CD4-positive, alpha-beta T cell treated with Interleukin-17A for 4 hours (primary cell): Measurements from ENCODE around the gene FHIT.

Experiments used
- DNase-seq: peaks from one replicate; pipeline ENCODE4 v3.0.0-alpha.2; 2020; ENCODE audit warnings: mixed read lengths

The FHIT gene

DNA sequence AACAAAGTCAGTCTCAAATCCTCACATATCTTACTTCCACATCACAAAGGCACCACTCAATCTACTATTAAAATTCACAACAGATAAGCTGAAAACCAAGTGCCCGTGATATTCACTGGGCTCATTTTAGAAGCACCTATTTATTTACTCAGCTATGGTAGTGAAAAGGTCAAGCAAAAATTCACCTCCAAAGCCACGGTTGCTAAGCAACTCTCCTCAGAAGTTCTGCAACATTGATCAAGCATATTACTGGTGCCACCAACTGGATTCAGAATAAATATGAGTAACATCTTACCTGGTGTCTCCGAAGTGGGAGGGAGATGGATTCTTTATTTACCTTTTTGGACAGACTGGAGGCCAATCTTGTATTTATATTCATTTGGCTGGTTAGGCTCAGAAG lies 714.8 kb downstream of the FHIT start:
- no peak for DNase-seq

- no peak for DNase-seq
Observed at GRCh38 chr3:60531759-60532158, 719.5 kb downstream of the FHIT start.

DNA sequence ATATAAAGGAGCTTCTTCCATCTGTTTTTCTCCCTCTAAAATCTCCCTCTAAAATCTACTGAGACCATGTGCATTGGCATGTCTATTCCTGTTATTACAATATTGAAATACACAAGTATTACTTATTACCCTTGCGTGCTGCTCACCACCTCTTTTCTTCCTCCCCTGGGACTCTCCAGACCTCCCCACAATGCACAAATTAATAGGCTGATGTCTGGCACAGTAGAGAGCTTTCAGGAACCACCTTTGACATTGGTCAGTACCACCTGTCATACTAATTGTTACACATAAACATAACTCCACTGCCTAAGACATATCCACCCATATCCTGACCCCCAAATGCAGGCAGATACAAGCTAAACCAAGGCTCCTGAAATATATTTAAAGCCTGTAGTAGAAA lies 722.6 kb downstream of the FHIT start:
- no peak for DNase-seq

DNA sequence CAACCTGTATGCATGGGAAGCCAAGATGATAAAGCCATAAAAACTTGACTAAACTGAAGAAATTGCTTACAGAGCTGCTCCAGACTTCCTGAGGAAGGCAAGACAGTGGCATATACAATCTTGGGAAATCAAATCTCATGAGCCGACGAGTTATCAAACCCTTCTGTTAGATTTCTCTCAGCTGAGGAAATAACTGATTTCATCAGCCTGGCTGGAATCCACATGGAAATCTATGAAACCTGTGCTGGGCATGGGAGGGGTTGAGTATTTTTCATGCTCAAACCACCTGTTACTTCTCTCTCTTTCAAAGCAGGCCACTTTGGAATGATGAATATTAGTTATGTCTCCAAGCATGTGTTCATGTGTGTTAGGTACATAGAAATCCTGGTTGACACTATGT lies 727.7 kb downstream of the FHIT start:
- no peak for DNase-seq

GRCh38 chr3:60517134-60517533 lies 734.1 kb downstream of the FHIT start:
- DNase-seq, result no peak

DNA sequence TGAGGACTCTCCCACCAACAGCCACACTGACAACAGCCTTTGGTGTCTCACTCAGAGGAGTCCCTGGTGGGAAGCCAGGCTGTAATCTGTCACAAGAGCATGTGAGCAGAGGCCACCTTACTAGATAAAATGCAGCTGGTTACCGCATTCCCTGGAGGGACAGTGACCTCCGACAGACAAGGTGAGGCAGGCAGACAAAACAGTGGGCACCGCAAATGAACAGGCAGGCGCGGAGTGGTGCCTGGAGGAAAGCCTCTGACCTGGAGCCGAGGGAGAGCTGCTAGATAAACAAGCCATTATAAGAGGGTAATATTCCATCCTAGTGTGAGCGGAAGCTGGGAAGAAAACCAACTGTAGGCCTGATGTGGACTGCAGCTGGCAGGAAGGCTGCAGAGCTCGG lies 736.4 kb downstream of the FHIT start:
- DNase-seq, result no peak

DNA sequence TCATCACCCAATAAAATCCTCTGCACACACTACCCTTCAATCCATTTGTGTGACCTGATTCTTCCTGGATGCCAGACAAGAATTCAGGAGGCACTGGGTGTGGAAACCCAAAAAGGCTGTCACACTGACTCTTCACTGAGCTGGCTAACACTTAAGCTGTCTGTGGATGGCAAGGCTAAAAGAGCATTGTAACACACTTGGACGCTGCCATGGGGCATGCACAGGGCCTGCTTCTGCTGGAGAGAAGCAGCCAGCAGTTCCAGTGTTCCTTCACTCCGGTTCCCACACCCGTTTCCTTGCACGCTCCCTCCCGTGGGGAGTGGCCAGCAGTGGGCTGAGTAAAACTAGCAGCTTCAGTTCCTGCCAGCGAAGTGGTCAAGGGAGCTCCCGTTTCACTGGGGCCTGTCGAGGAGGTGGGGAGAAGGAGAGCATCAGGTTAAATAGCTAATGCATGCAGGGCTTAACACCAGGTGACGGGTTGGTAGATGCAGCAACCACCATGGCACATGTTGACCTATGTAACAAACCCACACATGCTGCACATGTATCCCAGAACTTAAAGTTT lies 737.1 kb downstream of the FHIT start:
- no peak for DNase-seq

GRCh38 chr3:60513241-60513640 lies 738.0 kb downstream of the FHIT start:
- no peak for DNase-seq

DNA sequence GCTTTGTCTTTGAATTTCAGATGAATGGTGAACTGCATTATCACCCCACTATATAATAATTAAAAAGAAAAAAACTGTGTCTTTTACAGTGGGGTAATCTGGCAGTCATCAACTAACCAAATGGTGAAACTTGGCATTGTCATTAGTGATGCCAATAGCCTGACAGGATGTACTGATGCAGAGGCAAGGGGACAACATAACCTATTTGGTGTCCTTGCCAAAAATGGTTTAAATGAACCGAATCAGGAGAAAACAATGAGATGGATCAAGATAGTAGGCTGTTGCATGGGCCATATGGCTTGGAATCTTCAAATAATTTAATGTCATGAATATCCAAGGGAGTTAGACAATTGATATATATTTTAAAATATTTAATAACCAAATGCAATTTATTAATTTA lies 738.7 kb downstream of the FHIT start:
- DNase-seq, result no peak

- no peak for DNase-seq
Observed at GRCh38 chr3:60509471-60509870, 741.8 kb downstream of the FHIT start.

DNA sequence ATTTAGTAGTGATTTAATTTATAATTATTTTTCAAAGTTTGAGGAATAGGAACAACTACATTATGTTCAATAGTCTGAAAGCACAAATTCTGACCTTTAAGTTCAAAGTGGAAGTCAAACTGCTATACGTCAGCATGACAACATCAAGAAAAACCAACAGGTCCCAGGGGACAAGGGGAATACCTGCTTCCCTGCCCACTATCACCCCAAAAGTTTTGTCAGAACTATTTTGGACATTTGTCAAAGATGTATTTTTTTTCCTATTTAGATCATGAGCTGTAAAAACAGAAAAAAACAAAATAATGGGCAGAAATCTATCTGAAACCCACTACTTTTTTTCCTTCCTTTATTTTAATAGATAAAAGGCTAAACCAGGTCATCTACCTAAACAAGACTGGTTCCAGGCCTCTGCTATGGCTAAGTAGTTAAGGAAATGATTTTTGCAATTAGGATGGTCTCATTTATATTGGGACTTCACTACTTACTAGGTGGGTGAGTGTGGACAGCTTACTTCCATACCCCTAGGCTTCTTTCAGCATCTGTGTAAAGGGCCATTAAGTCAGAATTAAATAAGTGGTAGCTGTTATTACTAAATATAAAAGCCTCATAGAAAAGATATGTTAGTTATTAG lies 746.3 kb downstream of the FHIT start:
- no peak for DNase-seq

GRCh38 chr3:60501314-60501713 lies 749.9 kb downstream of the FHIT start:
- no peak for DNase-seq

GRCh38 chr3:60497902-60498301 lies 753.4 kb downstream of the FHIT start:
- no peak for DNase-seq

GRCh38 chr3:60490992-60491391 lies 760.3 kb downstream of the FHIT start:
- no peak for DNase-seq

GRCh38 chr3:60475096-60475495 lies 776.2 kb downstream of the FHIT start:
- DNase-seq, result no peak

- no peak for DNase-seq
Observed at GRCh38 chr3:60469481-60469880, 781.8 kb downstream of the FHIT start.

GRCh38 chr3:60463685-60464084 lies 787.6 kb downstream of the FHIT start:
- no peak for DNase-seq

- DNase-seq, result no peak
Observed at GRCh38 chr3:60461267-60461666, 790.0 kb downstream of the FHIT start.

DNA sequence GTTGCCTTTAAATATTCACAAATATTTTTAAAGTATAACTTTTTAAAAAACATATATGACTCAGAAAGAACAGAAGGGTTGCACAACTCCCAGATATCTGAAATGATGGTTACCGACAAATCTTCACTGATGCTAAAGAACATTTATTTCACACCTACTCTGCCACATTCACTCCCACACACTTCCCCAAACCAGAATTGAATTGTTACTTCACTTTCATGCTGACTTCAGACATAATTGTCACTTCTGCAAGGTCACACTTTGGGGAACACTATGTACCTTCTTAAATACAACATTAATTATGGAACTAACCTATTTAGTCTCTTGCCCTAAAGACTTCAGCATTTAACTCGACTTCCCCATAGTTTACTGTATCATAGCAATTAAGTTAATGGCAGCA lies 795.1 kb downstream of the FHIT start:
- DNase-seq, result no peak

DNA sequence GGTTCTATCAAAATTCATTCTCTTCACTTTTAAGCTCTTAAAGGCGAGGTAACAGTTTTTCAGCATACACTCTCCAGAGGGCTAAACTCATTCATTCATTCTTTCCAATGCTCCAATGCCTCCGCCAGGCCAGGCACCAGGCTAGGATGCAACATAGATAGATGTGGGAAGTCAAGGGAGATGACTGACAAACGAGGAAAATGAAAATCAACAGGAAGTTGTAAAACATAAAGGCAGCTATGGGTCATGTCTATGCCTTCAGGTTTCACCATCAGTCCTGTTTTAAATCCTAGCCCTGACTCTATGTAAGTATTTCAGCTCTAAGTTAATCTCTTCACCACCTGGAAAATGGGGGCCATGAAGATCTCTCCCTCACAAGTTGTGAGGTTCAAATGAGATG lies 797.9 kb downstream of the FHIT start:
- DNase-seq, result no peak

DNA sequence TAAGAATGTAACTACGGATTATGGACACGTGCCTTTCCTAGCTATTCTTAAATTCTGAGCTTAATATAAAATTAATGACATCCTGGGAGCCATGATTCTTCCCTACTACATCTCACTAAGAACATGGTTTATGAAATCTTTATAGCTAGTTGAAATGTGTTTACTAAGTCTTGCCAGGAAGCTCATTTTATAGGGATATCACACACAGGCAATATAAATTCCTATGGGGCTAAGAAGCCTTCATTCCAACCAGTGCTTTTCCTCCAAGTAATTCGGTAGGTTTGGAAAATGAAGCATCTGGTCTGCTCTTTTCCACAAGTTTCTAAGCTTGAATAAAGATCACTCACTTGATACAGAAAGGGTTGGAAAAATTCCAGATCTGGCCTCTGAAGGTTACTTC lies 802.6 kb downstream of the FHIT start:
- DNase-seq, result no peak

GRCh38 chr3:60445446-60445845 lies 805.8 kb downstream of the FHIT start:
- no peak for DNase-seq

DNA sequence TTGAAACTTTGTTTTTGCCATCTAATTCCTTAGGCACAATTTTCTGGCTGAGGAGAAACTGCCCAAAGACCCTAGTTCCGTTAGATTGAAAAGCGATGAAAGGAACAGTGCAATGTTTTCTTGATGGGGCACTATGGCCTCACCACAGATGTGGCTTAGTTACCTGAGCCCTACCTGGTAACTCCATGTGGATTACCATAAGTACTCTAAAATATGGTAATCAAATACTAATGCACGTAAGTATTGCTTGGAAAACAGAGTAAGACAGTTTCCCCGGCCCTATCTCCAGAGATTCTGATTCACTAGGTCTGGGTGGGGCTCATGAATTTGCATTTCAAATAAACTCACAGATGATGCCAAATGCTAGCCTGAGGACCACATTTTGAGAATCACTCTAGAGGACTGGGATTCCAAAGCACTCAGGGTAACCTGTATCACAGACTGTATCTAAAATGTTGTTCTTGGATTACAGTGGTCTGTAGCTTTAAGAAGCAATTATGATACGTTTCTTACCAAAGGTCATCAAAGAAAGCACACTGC lies 806.3 kb downstream of the FHIT start:
- DNase-seq, result no peak

- no peak for DNase-seq
Observed at GRCh38 chr3:60440869-60441268, 810.4 kb downstream of the FHIT start.
